Gastroesophageal sphincter (tissue), 3 donors: ENCODE data around the gene NHSL1.

ENCODE experiments used
- CTCF ChIP-seq, 4 experiments: fragments of 200-600 bp in 2 of 4; fragments of 450-650 bp in 2 of 4; sonication (generic) in 1 of 4; IDR thresholded peaks; one replicate each; pipeline ENCODE4 v1.5.1; 2017 to 2019; ENCODE audit warnings: antibody characterized with exemption in 4 of 4, mild to moderate bottlenecking in 2 of 4, moderate library complexity in 2 of 4
- EP300 ChIP-seq: sonication (generic); formaldehyde crosslinking; IDR thresholded peaks from one replicate; pipeline ENCODE4 v1.6.1; 2017; ENCODE audit warnings: antibody characterized with exemption, mild to moderate bottlenecking
- POLR2A ChIP-seq, 2 donors: fragments of 450-650 bp; IDR thresholded peaks; one replicate each; pipeline ENCODE4 v1.6.1; 2017; ENCODE audit warnings: antibody characterized with exemption in 2 of 2, mild to moderate bottlenecking in 2 of 2, moderate library complexity in 1 of 2

- TF ChIP-seq CTCF (IDR thresholded peaks at IDR 0.05) (no peak), EP300 (no peak), POLR2A (IDR thresholded peaks at IDR 0.05) (no peak)
Measured at GRCh38 chr6:138424004-138424904, 75.0 kb downstream of the NHSL1 start.
